Aorta (tissue), 5 donors: ENCODE data around the gene ACAP3. TPM values are rescaled to one million over a fixed set of nuclear protein-coding genes. Genes with fewer than 3 reads are reported as not detected.

ENCODE experiments used
- ATAC-seq: fragments of 200-7000 bp; cut with Tn5 transposase; one replicate; pipeline ENCODE4 v1.9.1; 2022; ENCODE audit warnings: moderate library complexity; ENCODE audit not compliant: low FRiP score
- DNase-seq, 2 donors: peaks; one replicate each; pipeline ENCODE4 v3.0.0-alpha.2; 2020
- H3K27ac ChIP-seq, 2 donors: one replicate each; pipeline ENCODE4 v1.5.1; 2013; ENCODE audit warnings: low read length in 2 of 2, mild to moderate bottlenecking in 2 of 2, moderate library complexity in 2 of 2, control low read depth in 1 of 2, inconsistent platforms in 1 of 2, low read depth in 1 of 2
- H3K27me3 ChIP-seq, 2 donors: one replicate each; pipeline ENCODE4 v1.6.1; 2013; ENCODE audit warnings: control low read depth in 1 of 2, low read length in 1 of 2, mild to moderate bottlenecking in 1 of 2, moderate library complexity in 1 of 2; ENCODE audit not compliant: insufficient read depth in 2 of 2, control insufficient read depth in 1 of 2
- H3K36me3 ChIP-seq, 2 donors: one replicate each; pipeline ENCODE4 v1.6.1; 2013; ENCODE audit warnings: control low read depth in 1 of 2, low read length in 1 of 2, mild to moderate bottlenecking in 1 of 2; ENCODE audit not compliant: insufficient read depth in 2 of 2, control insufficient read depth in 1 of 2
- H3K4me1 ChIP-seq, 2 donors: one replicate each; pipeline ENCODE4 v1.6.1; 2013; ENCODE audit warnings: low read length in 2 of 2, control low read depth in 1 of 2, mild to moderate bottlenecking in 1 of 2, moderate library complexity in 1 of 2; ENCODE audit not compliant: insufficient read depth in 2 of 2, control insufficient read depth in 1 of 2
- H3K4me3 ChIP-seq, 2 donors: one replicate each; pipeline ENCODE4 v1.5.1; 2013; ENCODE audit warnings: low read length in 2 of 2, control low read depth in 1 of 2, mild to moderate bottlenecking in 1 of 2
- H3K9me3 ChIP-seq: one replicate; pipeline ENCODE4 v1.6.1; 2013; ENCODE audit warnings: mild to moderate bottlenecking, low read length; ENCODE audit not compliant: control insufficient read depth
- WGBS, 2 donors: extraction: QIAGEN DNeasy Blood & Tissue Kit; methylation state at CpG; one replicate each; pipeline ENCODE4 v1.1.7; 2013; 5-methylcytosine and 5-hydroxymethylcytosine counted together
- intact Hi-C, 2 donors: fragments of 100-400 bp; cut with DNase I; formaldehyde crosslinking; loops; one replicate each; pipeline versions ENCODE4 v1.14.2 to v1.15.0; 2022
- polyA plus RNA-seq, 2 donors: library from polyadenylated mRNA; stranded (reverse); fragments of 200-250 nt; gene quantifications; one replicate each; pipeline ENCODE4 v1.2.3, GENCODE V29; 2013
- total RNA-seq, 2 donors: library from RNA; stranded (reverse); fragmentation: NEBNext Ultra II Directional; extraction: Animal tissue kit (Norgen Biotek cat#: 25700); gene quantifications; one replicate each; pipeline ENCODE4 v1.2.1, GENCODE V29; 2021
- donor health status: healthy with polysubstance abuse.
- donor health status: Bipolar disorder and iron deficiency.
- donor health status: DM: no; HTN: no; CAD: no.
- donor health status: DM: no; HTN: no; CAD: no.
- donor health status: DM: yes; HTN: yes; CAD: no.

Gene ACAP3
- total and polyA plus RNA-seq, 4 donors = 10.6 to 69.2 (median 44.4) TPM

DNA sequence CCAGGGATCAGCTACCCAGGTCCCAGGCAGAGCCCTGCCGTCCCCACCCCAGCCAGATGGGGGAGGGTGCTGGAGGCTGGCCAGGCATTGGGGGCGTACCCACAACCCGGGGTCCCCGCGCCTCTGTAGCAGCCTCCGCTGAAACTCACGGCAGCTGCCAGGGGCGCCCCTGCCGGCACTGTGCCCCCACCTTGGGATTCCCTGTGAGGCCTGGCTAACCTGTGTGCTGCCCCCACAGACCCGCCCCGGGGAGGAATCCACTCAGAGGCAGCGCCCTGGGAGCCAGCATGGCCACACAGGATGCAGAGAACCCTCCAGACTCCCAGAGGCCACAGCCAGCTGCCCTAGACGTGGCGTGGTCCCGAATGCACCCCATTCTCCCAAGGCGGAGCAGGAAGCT is 37.7 kb upstream of the ACAP3 start:
- Histone ChIP-seq H3K27me3 (no peaks in the 10 kb centered on the region), H3K4me1 (no peaks in the 10 kb centered on the region), H3K36me3 (peaks cover 0 to 4% of the 10 kb centered on the region in 2 donors), H3K27ac (no peak overlapping the region), H3K4me3 (no peak overlapping the region), H3K9me3 (no peaks in the 10 kb centered on the region)
- intact Hi-C loops = no loop called here
- no peak for ATAC-seq
- 78 to 79% methylated on average over 16 of the region's 16 CpGs for WGBS, 2 donors
- no peak for DNase-seq

- WGBS, 2 donors = 67 to 75% methylated on average over 14 to 15 of the region's 15 CpGs
- Histone ChIP-seq H3K27ac (no peak overlapping the region), H3K4me1 (no peaks in the 10 kb centered on the region), H3K27me3 (no peaks in the 10 kb centered on the region), H3K4me3 (no peak overlapping the region), H3K9me3 (no peaks in the 10 kb centered on the region), H3K36me3 (peaks cover 0 to 4% of the 10 kb centered on the region in 2 donors)
- intact Hi-C loops = no loop called here
- ATAC-seq = no peak
- DNase-seq = no peak
Observed at GRCh38 chr1:1344655-1345361, 37.1 kb upstream of the ACAP3 start.

- 81 to 87% methylated on average over 24 of the region's 24 CpGs for WGBS, 2 donors
- Histone ChIP-seq H3K27me3 (no peaks in the 10 kb centered on the region), H3K4me1 (no peaks in the 10 kb centered on the region), H3K4me3 (no peak overlapping the region), H3K9me3 (no peaks in the 10 kb centered on the region), H3K27ac (no peak overlapping the region), H3K36me3 (peaks cover 0 to 4% of the 10 kb centered on the region in 2 donors)
- DNase-seq = no peak
- intact Hi-C loops = no loop called here
- no peak for ATAC-seq
Observed at GRCh38 chr1:1343811-1344421, 36.2 kb upstream of the ACAP3 start.

DNA sequence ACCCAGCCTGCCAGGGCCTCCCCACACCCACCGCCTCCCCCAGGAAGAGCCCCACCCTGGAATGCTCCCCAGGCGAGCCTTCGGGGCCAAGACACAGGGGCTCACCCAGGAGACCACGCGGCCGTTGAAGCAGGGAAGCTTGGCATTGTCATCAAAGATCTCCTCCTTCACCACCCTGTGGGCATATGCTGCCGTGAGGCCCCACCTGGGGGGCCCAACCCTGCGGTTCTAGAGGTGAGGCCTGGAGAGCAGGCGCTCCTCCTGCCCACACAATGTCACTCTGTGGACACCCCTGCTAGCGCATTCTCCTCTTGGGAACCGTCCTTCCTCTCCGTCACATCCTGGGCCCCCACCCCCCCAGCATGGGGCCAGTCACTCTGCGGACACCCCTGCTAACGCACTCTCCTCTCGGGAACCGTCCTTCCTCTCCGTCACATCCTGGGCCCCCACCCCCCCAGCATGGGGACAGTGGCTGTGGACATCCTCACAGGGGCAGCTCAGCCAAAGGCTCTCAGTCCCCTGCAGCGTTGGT is 34.9 kb upstream of the ACAP3 start:
- H3K36me3 ChIP-seq = peaks cover 0 to 4% of the 10 kb centered on the region in 2 donors
- no peak for ATAC-seq
- intact Hi-C loops = no loop called here
- WGBS, 2 donors = 87 to 89% methylated on average over 18 of the region's 18 CpGs
- no peaks in the 10 kb centered on the region for H3K9me3 ChIP-seq
- no peak overlapping the region for H3K4me3 ChIP-seq
- no peak for DNase-seq
- no peak overlapping the region for H3K27ac ChIP-seq
- no peaks in the 10 kb centered on the region for H3K4me1 ChIP-seq
- H3K27me3 ChIP-seq = no peaks in the 10 kb centered on the region

DNA sequence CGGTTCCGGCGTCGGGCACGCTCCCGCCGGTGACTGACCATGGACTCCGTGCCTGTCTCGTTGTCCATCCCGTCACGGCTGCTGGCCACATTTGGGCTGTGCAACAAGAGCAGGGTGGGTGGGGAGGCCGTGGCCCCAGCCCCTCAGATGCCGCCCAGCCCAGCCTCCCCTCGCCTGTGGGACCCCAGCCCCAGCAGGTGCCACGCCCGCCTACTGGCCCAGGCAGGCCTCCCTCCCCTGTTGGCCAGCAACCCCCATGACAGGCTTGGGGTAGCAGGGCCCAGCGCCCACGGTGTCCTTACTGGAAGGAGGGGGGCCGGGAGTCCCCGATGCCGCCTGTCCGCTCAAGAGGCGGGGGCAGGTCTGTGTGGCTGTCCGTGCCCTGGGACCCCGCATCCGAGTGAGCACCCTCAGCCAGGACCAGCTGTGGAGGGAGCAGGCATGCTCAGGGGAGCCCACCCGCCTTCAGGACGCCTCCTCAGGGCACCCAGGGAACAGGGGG is 34.4 kb upstream of the ACAP3 start:
- H3K36me3 ChIP-seq = peaks cover 0 to 4% of the 10 kb centered on the region in 2 donors
- intact Hi-C loops = no loop called here
- no peaks in the 10 kb centered on the region for H3K9me3 ChIP-seq
- no peaks in the 10 kb centered on the region for H3K27me3 ChIP-seq
- H3K4me1 ChIP-seq = no peaks in the 10 kb centered on the region
- ATAC-seq (no peak), DNase-seq (no peak)
- no peak overlapping the region for H3K4me3 ChIP-seq
- 90 to 93% methylated on average over 28 of the region's 28 CpGs for WGBS, 2 donors
- no peak overlapping the region for H3K27ac ChIP-seq

DNA sequence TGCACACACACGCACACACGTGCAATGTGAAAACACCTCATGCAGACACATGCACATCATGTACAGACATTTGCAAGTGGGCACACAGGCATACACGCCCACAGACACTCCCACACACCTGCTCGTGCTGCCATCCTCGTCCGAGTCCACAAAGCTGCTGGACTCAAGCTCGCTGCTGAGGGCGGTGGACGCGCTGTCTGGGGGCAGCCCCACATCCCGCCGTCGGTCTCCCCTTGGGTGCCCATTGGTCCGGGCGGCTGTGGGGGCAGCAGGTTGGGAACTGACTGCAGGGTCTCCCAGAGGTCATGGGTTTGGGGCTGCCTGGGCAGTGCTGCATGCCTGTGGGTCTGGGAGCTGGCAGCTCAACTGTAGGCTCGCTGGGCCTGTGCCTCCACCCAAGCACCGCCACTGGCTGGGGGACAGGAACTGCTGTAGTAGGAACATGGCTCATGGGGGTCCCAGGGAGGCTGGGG is 33.9 kb upstream of the ACAP3 start:
- WGBS, 2 donors = 92% methylated on average over 17 of the region's 17 CpGs
- Histone ChIP-seq H3K4me1 (no peaks in the 10 kb centered on the region), H3K36me3 (peaks cover 0 to 4% of the 10 kb centered on the region in 2 donors), H3K27ac (no peak overlapping the region), H3K9me3 (no peaks in the 10 kb centered on the region), H3K4me3 (no peak overlapping the region), H3K27me3 (no peaks in the 10 kb centered on the region)
- no peak for DNase-seq
- ATAC-seq = no peak
- intact Hi-C loops = no loop called here

DNA sequence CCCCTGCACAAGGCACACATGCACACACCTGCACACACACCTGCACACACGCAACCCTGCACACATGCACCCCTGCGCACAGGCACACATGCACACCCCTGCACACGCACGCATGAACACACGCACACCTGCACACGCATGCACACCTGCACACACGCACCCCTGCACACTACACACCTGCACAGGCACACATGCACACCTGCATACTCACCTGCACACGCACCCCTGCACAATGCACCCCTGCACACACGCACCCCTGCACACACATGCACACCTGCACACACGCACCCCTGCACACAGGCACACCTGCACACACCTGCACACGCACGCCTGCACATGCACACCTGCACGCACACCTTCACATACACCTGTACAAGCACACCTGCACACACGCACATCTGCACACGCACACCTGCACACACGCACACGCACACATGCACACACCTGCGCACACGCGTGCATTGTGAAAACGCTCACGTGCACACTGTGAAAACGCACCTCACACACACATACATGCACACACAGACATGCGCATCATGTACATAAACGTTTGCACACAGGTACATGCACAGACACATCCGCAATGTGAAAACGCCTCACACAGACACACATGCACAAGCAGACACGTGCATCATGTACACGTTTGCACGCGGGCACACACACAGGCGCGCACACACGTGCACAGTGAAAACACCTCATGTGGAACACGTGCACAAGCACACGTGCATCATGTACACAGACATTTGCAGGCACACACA is 33.2 kb upstream of the ACAP3 start:
- no peak overlapping the region for H3K27ac ChIP-seq
- ATAC-seq (no peak), DNase-seq (no peak)
- no peaks in the 10 kb centered on the region for H3K9me3 ChIP-seq
- no peaks in the 10 kb centered on the region for H3K4me1 ChIP-seq
- intact Hi-C loops = no loop called here
- H3K36me3 ChIP-seq = peaks cover 0 to 4% of the 10 kb centered on the region in 2 donors
- no peak overlapping the region for H3K4me3 ChIP-seq
- WGBS, 2 donors = 90 to 92% methylated on average over 36 of the region's 36 CpGs
- H3K27me3 ChIP-seq = no peaks in the 10 kb centered on the region

GRCh38 chr1:1340185-1340584 is 32.5 kb upstream of the ACAP3 start:
- ATAC-seq (no peak), DNase-seq (no peak)
- 89 to 92% methylated on average over 21 to 23 of the region's 23 CpGs for WGBS, 2 donors
- Histone ChIP-seq H3K9me3 (no peaks in the 10 kb centered on the region), H3K4me3 (no peak overlapping the region), H3K36me3 (peaks cover 0 to 4% of the 10 kb centered on the region in 2 donors), H3K27ac (no peak overlapping the region), H3K27me3 (no peaks in the 10 kb centered on the region), H3K4me1 (no peaks in the 10 kb centered on the region)
- intact Hi-C loops = no loop called here
